Thoracic aorta (tissue), 2 donors: ENCODE data around the gene LOXL3. TPM values are rescaled to one million over a fixed set of nuclear protein-coding genes. Genes with fewer than 3 reads are reported as not detected.
A peak's percentile ranks its signal among the peaks of the same experiment; 100 is the strongest.

Experiments
- ATAC-seq: fragments of 150-250 bp; one replicate; pipeline ENCODE4 v1.8.0; 2017; ENCODE audit warnings: low read depth; ENCODE audit not compliant: insufficient number of reproducible peaks, low FRiP score
- DNase-seq: peaks from one replicate; pipeline ENCODE4 v3.0.0-alpha.2; 2020; ENCODE audit warnings: low spot score
- H3K27ac ChIP-seq, 2 donors: fragments of 200-600 bp; sonication (generic); 1 replicate in 1 of 2; 2 replicates in 1 of 2; pipeline ENCODE4 v1.5.1; 2016; ENCODE audit warnings: mild to moderate bottlenecking in 2 of 2, moderate library complexity in 2 of 2
- H3K27me3 ChIP-seq: fragments of 200-600 bp; sonication (generic); replicated peaks from 2 replicates; pipeline ENCODE4 v1.6.0; 2016; ENCODE audit warnings: mild to moderate bottlenecking; ENCODE audit not compliant: insufficient read depth
- H3K36me3 ChIP-seq: fragments of 200-600 bp; sonication (generic); one replicate; pipeline ENCODE4 v1.5.1; 2016
- H3K4me1 ChIP-seq, 2 donors: fragments of 200-600 bp; sonication (generic); 1 replicate in 1 of 2; 2 replicates in 1 of 2; pipeline versions ENCODE4 v1.5.1 to v1.6.0; 2016; ENCODE audit warnings: low read depth in 2 of 2, mild to moderate bottlenecking in 1 of 2; ENCODE audit not compliant: control insufficient read depth in 1 of 2
- H3K4me3 ChIP-seq: fragments of 200-600 bp; sonication (generic); 2 replicates; pipeline ENCODE4 v1.5.1; 2016; ENCODE audit warnings: mild to moderate bottlenecking
- H3K9me3 ChIP-seq: fragments of 200-600 bp; sonication (generic); 2 replicates; pipeline ENCODE4 v1.5.1; 2016
- total RNA-seq, 2 donors: library from RNA; depleted of rRNA; stranded (reverse); fragments of >200 nt; gene quantifications; one replicate each; pipeline versions ENCODE4 v1.1.0 to v1.2.3, GENCODE V29; 2016
- TF ChIP-seq, protein P1 (sequence below): fragments of 200-600 bp; sonication (generic); IDR thresholded peaks from one replicate; pipeline ENCODE4 v1.5.1; 2019; ENCODE audit warnings: antibody characterized with exemption

LOXL3 gene
- total RNA-seq, 2 donors from 2014 or later = 16.6 to 24.9 TPM

DNA sequence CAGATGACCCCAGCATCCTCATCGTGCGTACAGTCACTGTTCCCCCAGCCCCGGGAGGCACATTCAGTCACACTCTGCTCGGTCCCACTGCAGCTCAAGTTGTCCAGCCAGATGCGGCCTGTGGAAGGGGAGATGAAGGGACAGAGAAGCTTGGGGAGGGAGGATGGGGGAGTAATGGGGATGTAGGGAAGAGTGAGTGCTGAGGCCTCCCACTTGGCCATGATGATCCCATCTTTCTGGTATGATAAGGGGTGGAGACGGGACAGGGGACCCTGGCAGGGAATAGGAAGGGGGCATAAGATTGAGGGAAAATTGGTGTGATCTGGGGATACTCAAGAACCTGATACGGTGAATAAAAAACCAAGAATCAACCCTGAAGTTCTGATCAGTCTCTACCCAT, 3.5 kb downstream of the LOXL3 start:
- Histone ChIP-seq H3K27me3 (no peaks in the 10 kb centered on the region), H3K4me1 (peaks cover 7 to 29% of the 10 kb centered on the region in 2 donors), H3K36me3 (no peaks in the 10 kb centered on the region), H3K4me3 (no peak overlapping the region), H3K27ac (no peak overlapping the region), H3K9me3 (no peaks in the 10 kb centered on the region)
- no peak for DNase-seq
- TF ChIP-seq, protein P1, sequence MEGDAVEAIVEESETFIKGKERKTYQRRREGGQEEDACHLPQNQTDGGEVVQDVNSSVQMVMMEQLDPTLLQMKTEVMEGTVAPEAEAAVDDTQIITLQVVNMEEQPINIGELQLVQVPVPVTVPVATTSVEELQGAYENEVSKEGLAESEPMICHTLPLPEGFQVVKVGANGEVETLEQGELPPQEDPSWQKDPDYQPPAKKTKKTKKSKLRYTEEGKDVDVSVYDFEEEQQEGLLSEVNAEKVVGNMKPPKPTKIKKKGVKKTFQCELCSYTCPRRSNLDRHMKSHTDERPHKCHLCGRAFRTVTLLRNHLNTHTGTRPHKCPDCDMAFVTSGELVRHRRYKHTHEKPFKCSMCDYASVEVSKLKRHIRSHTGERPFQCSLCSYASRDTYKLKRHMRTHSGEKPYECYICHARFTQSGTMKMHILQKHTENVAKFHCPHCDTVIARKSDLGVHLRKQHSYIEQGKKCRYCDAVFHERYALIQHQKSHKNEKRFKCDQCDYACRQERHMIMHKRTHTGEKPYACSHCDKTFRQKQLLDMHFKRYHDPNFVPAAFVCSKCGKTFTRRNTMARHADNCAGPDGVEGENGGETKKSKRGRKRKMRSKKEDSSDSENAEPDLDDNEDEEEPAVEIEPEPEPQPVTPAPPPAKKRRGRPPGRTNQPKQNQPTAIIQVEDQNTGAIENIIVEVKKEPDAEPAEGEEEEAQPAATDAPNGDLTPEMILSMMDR = no peak
- no peak for ATAC-seq

DNA sequence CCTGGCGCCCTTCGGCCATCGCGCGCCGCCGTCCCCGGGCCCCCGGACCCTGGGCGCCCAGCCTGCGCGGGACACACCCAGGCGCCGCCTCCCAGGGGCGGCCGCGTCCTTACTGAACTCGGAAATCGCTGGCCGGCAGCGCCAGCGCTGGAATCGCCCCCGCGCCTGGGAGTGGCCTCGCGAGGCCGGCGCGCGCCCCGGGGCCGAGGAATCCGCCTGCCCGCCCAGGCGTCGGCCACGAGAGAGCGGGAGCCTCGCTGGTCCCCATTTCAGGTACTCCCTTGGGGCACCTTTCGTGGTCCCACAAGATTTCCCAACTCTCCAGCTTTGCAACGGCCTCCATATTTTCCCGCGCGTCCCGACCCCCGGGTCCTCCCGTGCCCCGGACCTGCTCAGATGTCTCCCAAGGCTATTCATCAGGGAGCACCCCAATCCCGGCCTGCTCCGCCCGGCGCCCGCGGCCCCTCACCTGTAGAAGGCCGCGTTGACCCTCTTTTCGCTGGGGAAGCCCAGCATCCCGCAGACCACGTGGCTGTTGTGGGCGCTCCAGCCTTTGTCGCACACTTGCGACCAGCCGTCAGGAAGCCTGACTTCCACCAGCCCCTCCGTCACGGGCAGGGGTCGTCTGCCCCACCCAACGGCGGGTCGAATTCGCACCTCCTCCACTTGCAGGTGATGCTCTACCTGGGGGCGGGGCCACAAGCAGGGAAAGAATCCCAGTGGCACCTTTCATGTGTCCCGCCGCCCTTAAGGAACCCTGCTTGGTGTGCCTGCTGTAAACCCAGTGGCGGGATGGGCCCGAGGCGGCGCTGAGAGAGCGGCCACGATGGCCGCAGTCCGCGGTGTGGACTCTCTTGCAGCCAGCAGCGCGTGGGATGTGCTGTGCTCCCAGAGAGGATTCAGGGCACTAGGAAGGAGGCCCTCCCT, 4.6 kb downstream of the LOXL3 start:
- Histone ChIP-seq H3K27me3 (no peaks in the 10 kb centered on the region), H3K4me3 (peak overlapping the region; percentile 88), H3K36me3 (no peaks in the 10 kb centered on the region), H3K4me1 (peaks cover 7 to 29% of the 10 kb centered on the region in 2 donors), H3K9me3 (no peaks in the 10 kb centered on the region), H3K27ac (peak overlapping the region in 1 of 2 donors; percentile 41)
- DNase-seq = no peak
- TF ChIP-seq, protein P1 = no peak
- no peak for ATAC-seq

DNA sequence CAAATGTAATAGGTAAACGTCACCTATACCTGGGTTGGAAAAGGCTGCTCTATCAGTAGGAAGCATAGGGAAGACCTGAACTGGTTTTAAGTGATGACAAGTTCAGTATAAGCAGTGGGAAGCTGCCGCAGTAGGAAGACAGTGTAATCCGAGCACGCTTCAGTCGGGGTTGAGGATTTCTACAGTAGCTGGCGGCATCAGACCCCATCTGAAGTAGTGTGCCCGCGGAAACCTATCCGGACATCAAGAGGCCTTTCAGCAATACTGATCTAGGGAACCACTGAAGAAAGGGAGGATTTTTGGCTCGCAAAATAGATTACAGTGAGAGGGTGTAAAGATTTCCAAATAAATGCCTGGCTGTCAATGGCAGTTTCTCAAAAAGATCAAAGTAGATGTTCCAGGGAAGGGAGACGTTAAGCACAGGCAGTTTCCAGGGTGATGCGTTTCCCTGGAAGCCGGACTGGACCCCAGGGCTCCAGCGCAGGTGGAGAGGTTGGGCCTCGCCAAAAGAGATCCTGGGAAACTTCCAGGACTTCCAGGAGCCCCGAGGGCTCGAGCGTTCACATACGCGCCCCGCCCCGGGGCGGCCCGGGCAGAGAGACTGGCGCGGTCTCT, 5.3 kb downstream of the LOXL3 start:
- Histone ChIP-seq H3K36me3 (no peaks in the 10 kb centered on the region), H3K27ac (peak overlapping the region in 1 of 2 donors; percentile 41), H3K9me3 (no peaks in the 10 kb centered on the region), H3K4me3 (peak overlapping the region; percentile 88), H3K27me3 (no peaks in the 10 kb centered on the region), H3K4me1 (peaks cover 7 to 27% of the 10 kb centered on the region in 2 donors)
- TF ChIP-seq, protein P1 = no peak
- ATAC-seq (no peak), DNase-seq (no peak)

DNA sequence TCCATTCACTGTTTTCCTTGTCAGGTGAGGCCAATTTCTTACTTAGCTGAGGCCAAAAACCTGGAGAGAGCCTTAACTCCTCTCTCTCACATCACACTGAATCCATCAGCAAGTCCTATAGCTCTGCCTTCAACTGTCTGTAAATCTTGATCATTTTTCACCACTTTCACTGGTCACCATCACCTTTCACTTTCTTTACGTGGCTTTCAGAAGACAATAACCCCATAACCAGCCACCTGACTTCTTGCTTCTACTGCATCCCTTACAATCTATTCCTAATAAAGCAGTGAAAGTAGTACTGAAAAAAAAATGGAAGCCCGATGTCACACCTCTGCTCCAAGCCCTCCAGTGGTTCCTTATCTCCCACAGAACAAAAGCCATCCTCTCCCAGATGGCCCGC, 7.7 kb downstream of the LOXL3 start:
- TF ChIP-seq, protein P1 = no peak
- Histone ChIP-seq H3K36me3 (no peaks in the 10 kb centered on the region), H3K9me3 (no peaks in the 10 kb centered on the region)

DNA sequence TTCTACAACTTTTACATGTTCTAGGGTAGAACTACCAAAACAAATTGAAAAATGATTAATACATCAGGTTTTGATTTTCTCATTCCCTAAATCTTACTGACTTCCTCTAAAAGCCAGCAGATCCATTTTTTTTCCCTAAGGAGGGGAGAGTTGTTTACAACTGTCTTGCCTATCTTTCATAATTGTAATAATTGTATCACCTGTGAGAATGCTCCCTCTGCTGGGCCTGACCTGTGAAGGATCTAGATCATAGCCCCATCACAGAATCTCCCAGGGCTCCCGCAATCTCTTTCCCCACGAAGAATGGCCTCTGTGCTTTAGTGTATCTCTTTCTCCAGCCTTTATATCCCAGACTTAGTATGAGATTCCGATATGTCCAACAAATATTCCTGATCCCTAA, 9.1 kb downstream of the LOXL3 start:
- DNase-seq = no peak
- TF ChIP-seq, protein P1 = no peak

More for the DNA sequence above, 7.7 kb downstream of the LOXL3 start:
- no peak for DNase-seq
- no peak overlapping the region for H3K4me3 ChIP-seq
- H3K27me3 ChIP-seq = no peaks in the 10 kb centered on the region
- no peak for ATAC-seq
- H3K27ac ChIP-seq = no peak overlapping the region
- peaks cover 7 to 14% of the 10 kb centered on the region in 2 donors for H3K4me1 ChIP-seq

More for the DNA sequence above, 9.1 kb downstream of the LOXL3 start:
- no peak for ATAC-seq
- H3K27ac ChIP-seq = no peak overlapping the region
- H3K4me1 ChIP-seq = peaks cover 6 to 12% of the 10 kb centered on the region in 2 donors
- no peaks in the 10 kb centered on the region for H3K27me3 ChIP-seq
- H3K36me3 ChIP-seq = no peaks in the 10 kb centered on the region
- no peak overlapping the region for H3K4me3 ChIP-seq
- no peaks in the 10 kb centered on the region for H3K9me3 ChIP-seq
